Pancreas (tissue), 10 donors: ENCODE results near the gene STK39. TPM values are rescaled to one million over a fixed set of nuclear protein-coding genes. Genes with fewer than 3 reads are reported as not detected.

Experiments used
- ATAC-seq, 4 donors: fragments of 200-7000 bp; cut with Tn5 transposase; one replicate each; pipeline versions ENCODE4 v1.8.0 to v1.9.1; 2020; ENCODE audit warnings: mild to moderate bottlenecking in 4 of 4, moderate library complexity in 4 of 4
- DNase-seq, 6 donors: peaks; one replicate each; pipeline ENCODE4 v3.0.0-alpha.2; 2020
- FAIRE-seq: peaks from 2 replicates; lab custom pipeline; 2012; peaks lifted over from hg19 to GRCh38; lab: Jason Lieb, UNC
- H3K27ac ChIP-seq, 4 donors: fragments of 200-600 bp; sonication (generic); 1 replicate in 3 of 4; 2 replicates in 1 of 4; pipeline versions ENCODE4 v1.5.0 to v1.8.0; 2020
- H3K27me3 ChIP-seq, 4 donors: fragments of 200-600 bp; one replicate each; pipeline ENCODE4 v1.8.0; 2021
- H3K36me3 ChIP-seq, 3 donors: fragments of 200-600 bp; sonication (generic) in 1 of 3; one replicate each; pipeline versions ENCODE4 v1.5.0 to v1.8.0; 2020 to 2021
- H3K4me1 ChIP-seq, 3 donors: fragments of 200-600 bp; one replicate each; pipeline ENCODE4 v1.8.0; 2021
- H3K4me3 ChIP-seq, 4 donors: fragments of 200-600 bp; sonication (generic) in 2 of 4; one replicate each; pipeline versions ENCODE4 v1.5.0 to v1.8.0; 2020 to 2021
- H3K9me3 ChIP-seq, 4 donors: fragments of 200-600 bp; one replicate each; pipeline ENCODE4 v1.8.0; 2021
- CTCF ChIP-seq, 4 donors: fragments of 200-600 bp; sonication (generic) in 3 of 4; IDR thresholded peaks; one replicate each; pipeline versions ENCODE4 v1.5.0 to v1.8.0; 2021; ENCODE audit warnings: antibody characterized with exemption in 4 of 4
- WGBS, 2 donors: extraction: QIAGEN DNeasy Blood & Tissue Kit; methylation state at CpG; one replicate each; pipeline ENCODE4 v1.1.7; 2013; 5-methylcytosine and 5-hydroxymethylcytosine counted together
- intact Hi-C, 3 donors: fragments of 100-400 bp; cut with DNase I; formaldehyde crosslinking; loops; one replicate each; pipeline versions ENCODE4 v1.11.1 to v1.14.2; 2022
- polyA plus RNA-seq, 2 donors: library from polyadenylated mRNA; stranded (reverse); fragments of 200-250 nt; gene quantifications; one replicate each; pipeline ENCODE4 v1.2.3, GENCODE V29; 2013
- total RNA-seq, 6 donors: library from RNA; stranded (reverse); fragmentation: NEBNext Ultra II Directional in 4 of 6; extraction: Animal tissue kit (Norgen Biotek cat#: 25700) in 4 of 6; gene quantifications; one replicate each; pipeline versions ENCODE4 v1.2.1 to v1.2.4, GENCODE V29; 2021 to 2023
- donor health status: healthy with polysubstance abuse.
- donor health status: DM: no; HTN: no; CAD: no; lungs with moderate emphysema.
- donor health status: DM: no; HTN: no; CAD: no.
- donor health status: control.
- donor health status: control.
- donor health status: Bipolar disorder and iron deficiency.
- donor health status: DM: yes; HTN: yes; CAD: no.
- donor health status: DM: no; HTN: no; CAD: no.
- donor health status: DM: no; HTN: no; CAD: no.
- donor health status: DM: yes; HTN: yes; CAD: no.

Gene STK39
- total and polyA plus RNA-seq, 8 donors = 9.5 to 23.1 (median 15.5) TPM

- 86 to 87% methylated on average over 10 of the region's 10 CpGs for WGBS, 2 donors
- intact Hi-C loops = no loop called here
- no peaks in the 10 kb centered on the region for H3K4me1 ChIP-seq
- no peak overlapping the region for H3K4me3 ChIP-seq
- TF ChIP-seq CTCF (IDR thresholded peaks at IDR 0.05) = no peak
- DNase-seq = no peak
- no peak for FAIRE-seq
- H3K27me3 ChIP-seq = no peaks in the 10 kb centered on the region
- H3K27ac ChIP-seq = no peak overlapping the region
- no peaks in the 10 kb centered on the region for H3K9me3 ChIP-seq
- H3K36me3 ChIP-seq = peaks cover 0 to 4% (median 0%) of the 10 kb centered on the region in 3 donors
- no peak for ATAC-seq
Observed at GRCh38 chr2:167962436-167963226, 284.8 kb downstream of the STK39 start.

- TF ChIP-seq CTCF (IDR thresholded peaks at IDR 0.05) = no peak
- H3K9me3 ChIP-seq = no peaks in the 10 kb centered on the region
- no peak for FAIRE-seq
- intact Hi-C loops = no loop called here
- no peak overlapping the region for H3K4me3 ChIP-seq
- no peaks in the 10 kb centered on the region for H3K4me1 ChIP-seq
- no peak for DNase-seq
- H3K27me3 ChIP-seq = no peaks in the 10 kb centered on the region
- ATAC-seq = no peak
- peaks cover 0 to 4% (median 0%) of the 10 kb centered on the region in 3 donors for H3K36me3 ChIP-seq
- no peak overlapping the region for H3K27ac ChIP-seq
- 97 to 99% methylated on average over 3 of the region's 3 CpGs for WGBS, 2 donors
Observed at GRCh38 chr2:167961536-167962048, 285.8 kb downstream of the STK39 start.

GRCh38 chr2:167960089-167960747 is 287.2 kb downstream of the STK39 start:
- Histone ChIP-seq H3K9me3 (no peaks in the 10 kb centered on the region), H3K27me3 (no peaks in the 10 kb centered on the region), H3K4me3 (no peak overlapping the region), H3K36me3 (peaks cover 0 to 4% (median 0%) of the 10 kb centered on the region in 3 donors), H3K4me1 (no peaks in the 10 kb centered on the region), H3K27ac (no peak overlapping the region)
- TF ChIP-seq CTCF (IDR thresholded peaks at IDR 0.05) = no peak
- 87 to 90% methylated on average over 9 of the region's 9 CpGs for WGBS, 2 donors
- DNase-seq (no peak), FAIRE-seq (no peak), ATAC-seq (no peak)
- intact Hi-C loops = no loop called here

GRCh38 chr2:167957662-167958061 is 289.7 kb downstream of the STK39 start:
- TF ChIP-seq CTCF (IDR thresholded peaks at IDR 0.05) = no peak
- ATAC-seq (no peak), FAIRE-seq (no peak), DNase-seq (no peak)
- Histone ChIP-seq H3K27ac (no peak overlapping the region), H3K36me3 (no peaks in the 10 kb centered on the region), H3K27me3 (no peaks in the 10 kb centered on the region), H3K9me3 (no peaks in the 10 kb centered on the region), H3K4me3 (no peak overlapping the region), H3K4me1 (no peaks in the 10 kb centered on the region)
- WGBS, 2 donors = 98% methylated on average over 2 of the region's 2 CpGs
- intact Hi-C loops = no loop called here
